NCI-H2107 treated with DMSO at 0.1 percent for 48 hours (cell line): Measurements from ENCODE around the gene CNTNAP2.

Experiments
- DNase-seq: peaks from one replicate; lab custom pipeline; 2025; ENCODE audit not compliant: unreplicated experiment; lab: John Stamatoyannopoulos, UW

CNTNAP2 gene

GRCh38 chr7:146966274-146966673 is 849.7 kb downstream of the CNTNAP2 start:
- DNase-seq = no peak

DNA sequence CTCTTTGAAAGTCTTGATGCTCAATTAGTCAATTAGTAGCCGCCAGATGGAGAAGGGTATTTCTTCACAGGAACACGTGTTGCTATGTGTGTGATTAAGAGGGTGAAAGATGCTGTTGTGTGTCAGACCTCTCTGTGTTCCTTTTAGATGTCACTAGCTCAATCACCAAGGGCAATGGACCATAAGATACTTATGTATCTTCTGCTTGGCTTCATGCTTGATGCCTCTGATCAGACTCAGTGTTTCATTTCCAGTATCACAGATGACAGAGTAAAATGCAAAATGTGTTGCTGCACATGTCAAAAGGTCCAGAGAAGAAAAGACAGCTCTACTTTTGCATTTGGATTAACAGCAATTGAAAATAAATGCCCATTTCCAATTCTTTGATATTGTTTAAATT is 865.9 kb downstream of the CNTNAP2 start:
- DNase-seq = no peak

DNA sequence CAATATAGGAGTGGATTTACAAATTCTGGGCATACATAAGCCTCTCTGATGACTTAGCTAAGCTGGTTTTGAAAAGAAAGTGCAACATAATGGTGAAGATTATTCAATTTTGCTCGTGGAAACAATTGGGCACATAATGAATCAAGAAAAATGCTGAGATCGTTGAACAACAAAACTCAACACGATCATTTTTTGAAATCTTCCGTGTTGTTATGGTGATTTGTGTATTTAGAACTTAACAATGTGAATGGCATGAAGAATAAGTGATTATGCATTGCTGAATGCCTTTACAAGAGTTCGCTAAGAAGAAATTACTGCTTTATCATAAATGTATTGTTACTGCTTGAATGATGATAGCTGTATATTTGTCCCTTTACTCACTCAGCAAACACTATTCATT is 875.0 kb downstream of the CNTNAP2 start:
- DNase-seq = no peak

DNA sequence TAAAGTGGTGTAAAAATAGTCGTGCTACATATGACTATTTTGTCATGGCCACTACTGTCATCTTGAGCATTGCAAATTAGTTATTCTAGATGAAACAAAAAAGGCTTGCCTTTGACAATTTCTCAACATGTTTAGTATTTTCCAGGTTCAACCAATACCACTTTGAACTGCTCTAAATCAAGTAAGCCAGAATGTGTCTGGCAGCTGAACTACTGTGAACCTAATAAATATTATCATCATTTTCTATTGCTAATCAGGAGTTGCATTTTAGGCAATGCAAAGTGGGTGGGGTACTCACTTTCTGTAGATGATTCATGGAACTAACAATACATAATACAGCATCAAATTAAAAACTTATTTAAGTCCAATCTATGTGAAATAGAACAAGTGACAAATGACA is 877.2 kb downstream of the CNTNAP2 start:
- DNase-seq = no peak

DNA sequence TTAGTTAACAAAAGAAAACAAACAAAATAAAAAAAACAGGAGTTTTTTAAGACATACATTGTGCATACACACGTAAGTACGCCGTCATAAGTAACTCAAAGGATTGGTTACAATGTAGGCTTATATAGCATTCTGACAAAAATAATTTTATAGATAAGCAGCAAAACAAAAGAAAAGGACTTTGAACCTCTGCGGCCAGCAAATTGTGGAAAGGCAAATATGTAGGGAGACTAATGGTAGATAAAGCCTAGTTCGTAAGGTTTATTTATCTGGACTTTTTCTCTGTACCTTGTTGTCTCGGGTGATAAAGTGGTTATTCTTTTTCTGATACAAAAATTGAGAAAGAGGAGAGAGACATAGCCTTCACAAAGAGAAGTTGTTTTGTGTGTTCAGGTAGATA is 891.9 kb downstream of the CNTNAP2 start:
- no peak for DNase-seq

GRCh38 chr7:147012666-147013065 is 896.1 kb downstream of the CNTNAP2 start:
- DNase-seq = no peak

- DNase-seq = no peak
These were observed 897.2 kb downstream of the CNTNAP2 start for GRCh38 chr7:147013825-147014224.

- no peak for DNase-seq
These were observed 897.8 kb downstream of the CNTNAP2 start for GRCh38 chr7:147014286-147014955.

GRCh38 chr7:147015999-147016398 is 899.4 kb downstream of the CNTNAP2 start:
- DNase-seq = no peak

- DNase-seq = no peak
These were observed 905.5 kb downstream of the CNTNAP2 start for GRCh38 chr7:147022056-147022455.

DNA sequence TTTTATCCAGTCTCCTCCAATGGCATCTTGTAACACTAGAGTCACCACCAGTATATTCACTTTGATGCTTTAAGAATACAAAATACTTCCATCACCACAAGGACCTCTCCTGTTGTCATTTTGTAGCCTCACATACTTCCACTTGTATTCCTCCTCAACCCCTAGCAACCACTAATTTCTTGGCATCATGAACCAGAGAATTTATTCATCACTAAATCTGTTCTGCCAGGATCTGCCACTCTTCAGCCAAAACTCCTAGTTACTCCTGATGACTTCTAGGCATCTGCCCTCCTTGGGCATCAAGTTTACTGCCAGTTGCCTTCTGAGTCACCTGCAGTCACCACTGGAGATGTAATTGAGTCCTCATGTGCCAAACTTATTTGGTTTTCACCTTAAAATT is 906.8 kb downstream of the CNTNAP2 start:
- no peak for DNase-seq

DNA sequence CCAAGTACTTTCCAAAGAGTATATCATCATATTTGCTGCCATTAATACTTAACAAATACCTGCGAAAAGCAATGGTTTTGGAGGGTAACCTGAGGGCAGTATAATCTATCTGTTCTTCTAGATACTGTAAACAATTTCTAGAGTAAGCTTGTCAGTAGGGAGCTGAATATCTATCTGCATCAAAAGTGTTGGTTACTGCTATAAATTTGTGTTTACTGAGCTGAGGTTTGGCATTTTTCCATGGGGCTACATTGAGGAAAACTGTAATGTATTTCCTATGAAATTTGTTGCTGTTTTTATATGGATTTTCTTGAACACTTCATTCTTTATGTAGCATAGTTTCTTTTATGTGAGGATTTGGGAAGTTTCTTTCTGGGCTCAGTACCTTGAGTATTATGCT is 913.4 kb downstream of the CNTNAP2 start:
- DNase-seq = no peak

- no peak for DNase-seq
These were observed 917.0 kb downstream of the CNTNAP2 start for GRCh38 chr7:147033641-147034040.

GRCh38 chr7:147041438-147041837 is 924.8 kb downstream of the CNTNAP2 start:
- no peak for DNase-seq

DNA sequence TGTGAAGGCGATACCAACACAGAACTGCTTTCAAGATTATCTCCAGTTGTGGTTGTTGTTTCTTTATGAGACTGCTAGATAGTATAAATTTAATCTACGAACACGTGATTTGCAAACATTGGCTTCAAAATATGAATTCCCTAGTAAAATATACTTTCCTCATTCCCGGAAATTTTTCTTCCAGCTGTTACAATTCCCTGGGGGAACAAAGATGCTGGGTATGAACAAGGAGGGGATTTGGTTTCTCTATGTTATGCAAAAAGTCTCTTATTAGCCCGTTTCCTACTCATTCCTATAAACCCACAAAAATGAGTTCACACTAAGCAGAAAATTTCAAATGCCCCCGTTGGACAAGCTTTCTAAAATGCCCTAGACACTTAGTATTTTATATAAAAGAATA is 928.3 kb downstream of the CNTNAP2 start:
- DNase-seq = no peak

- DNase-seq = no peak
These were observed 931.1 kb downstream of the CNTNAP2 start for GRCh38 chr7:147047696-147048095.

GRCh38 chr7:147048864-147049263 is 932.3 kb downstream of the CNTNAP2 start:
- DNase-seq = no peak

DNA sequence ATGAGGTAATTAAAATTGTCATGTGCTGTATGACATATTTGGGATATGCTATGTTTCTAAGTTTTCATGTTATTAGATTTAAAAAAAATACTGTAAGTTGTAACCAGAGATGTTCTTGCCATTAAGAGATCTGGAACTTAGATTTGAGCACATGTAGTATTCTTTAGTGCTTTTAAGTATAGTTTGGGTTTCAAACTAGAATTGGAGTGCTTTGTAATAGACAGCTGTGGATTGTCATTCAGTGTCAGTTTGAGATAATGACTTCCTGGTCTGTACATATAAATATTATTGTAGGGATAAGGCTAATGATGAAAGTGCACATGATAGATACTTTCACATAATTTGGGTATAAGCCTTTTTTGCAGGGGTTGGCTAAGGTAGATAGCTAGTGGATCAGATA is 936.2 kb downstream of the CNTNAP2 start:
- no peak for DNase-seq

- no peak for DNase-seq
These were observed 937.1 kb downstream of the CNTNAP2 start for GRCh38 chr7:147053746-147054145.

GRCh38 chr7:147060070-147060469 is 943.5 kb downstream of the CNTNAP2 start:
- DNase-seq = no peak

- no peak for DNase-seq
These were observed 946.3 kb downstream of the CNTNAP2 start for GRCh38 chr7:147062897-147063296.

- DNase-seq = no peak
These were observed 952.2 kb downstream of the CNTNAP2 start for GRCh38 chr7:147068842-147069241.

- DNase-seq = no peak
These were observed 953.2 kb downstream of the CNTNAP2 start for GRCh38 chr7:147069771-147070170.
